ENCODE results near the gene SLC30A10.
"Not testable (repeated sequence)": the region's sequence is repeated elsewhere in the genome, so short reads cannot be mapped to it uniquely, and the experiment has no call there.

The SLC30A10 gene

GRCh38 chr1:219898375-219898774, 30.0 kb downstream of the SLC30A10 start:
- no peak for TF ChIP-seq CTCF (IDR thresholded peaks at IDR 0.05; ENCODE audit: low read depth, low read length, missing control alignments)
- Histone ChIP-seq H3K36me3 (replicated peaks) (no peaks in the 10 kb centered on the region), H3K27ac (no peak overlapping the region)

GRCh38 chr1:219897914-219898313, 30.4 kb downstream of the SLC30A10 start:
- DNase-seq: no peak
- TF ChIP-seq CTCF (IDR thresholded peaks at IDR 0.05; ENCODE audit: low read depth, low read length, missing control alignments): no peak
- in situ Hi-C loops (cut with HindIII; ENCODE audit: low pct_ligation_motif_present, low sequenced_read_pairs): no loop called here
- Histone ChIP-seq H3K27me3 (replicated peaks) (no peaks in the 10 kb centered on the region), H3K36me3 (replicated peaks) (no peaks in the 10 kb centered on the region), H3K4me3 (ENCODE audit: low read depth, low read length) (no peak overlapping the region), H3K27ac (no peak overlapping the region)

More at GRCh38 chr1:219898375-219898774, 30.0 kb downstream of the SLC30A10 start:
- no peak for DNase-seq
- in situ Hi-C loops (cut with HindIII; ENCODE audit: low pct_ligation_motif_present, low sequenced_read_pairs): no loop called here
- no peak overlapping the region for H3K4me3 ChIP-seq (ENCODE audit: low read depth, low read length)
- H3K27me3 ChIP-seq (replicated peaks): no peaks in the 10 kb centered on the region

GRCh38 chr1:219892271-219892670, 36.1 kb downstream of the SLC30A10 start:
- H3K27ac ChIP-seq; in situ Hi-C loops (cut with HindIII; ENCODE audit: low pct_ligation_motif_present, low sequenced_read_pairs); H3K27me3 ChIP-seq (replicated peaks); H3K4me3 ChIP-seq (ENCODE audit: low read depth, low read length); DNase-seq; H3K36me3 ChIP-seq (replicated peaks): not testable (repeated sequence)

GRCh38 chr1:219891846-219892245, 36.5 kb downstream of the SLC30A10 start:
- H3K4me3 ChIP-seq (ENCODE audit: low read depth, low read length); H3K27me3 ChIP-seq (replicated peaks); H3K27ac ChIP-seq; H3K36me3 ChIP-seq (replicated peaks); in situ Hi-C loops (cut with HindIII; ENCODE audit: low pct_ligation_motif_present, low sequenced_read_pairs); DNase-seq: not testable (repeated sequence)

- H3K4me3 ChIP-seq (ENCODE audit: low read depth, low read length); in situ Hi-C loops (cut with HindIII; ENCODE audit: low pct_ligation_motif_present, low sequenced_read_pairs); H3K27ac ChIP-seq; DNase-seq; H3K36me3 ChIP-seq (replicated peaks); H3K27me3 ChIP-seq (replicated peaks): not testable (repeated sequence)
Measured at GRCh38 chr1:219888667-219889066, 39.7 kb downstream of the SLC30A10 start.

GRCh38 chr1:219885680-219886079, 42.7 kb downstream of the SLC30A10 start:
- no peak for DNase-seq
- Histone ChIP-seq H3K4me3 (ENCODE audit: low read depth, low read length) (no peak overlapping the region), H3K27me3 (replicated peaks) (no peaks in the 10 kb centered on the region), H3K27ac (no peak overlapping the region), H3K36me3 (replicated peaks) (no peaks in the 10 kb centered on the region)
- in situ Hi-C loops (cut with HindIII; ENCODE audit: low pct_ligation_motif_present, low sequenced_read_pairs): no loop called here
- TF ChIP-seq CTCF (IDR thresholded peaks at IDR 0.05; ENCODE audit: low read depth, low read length, missing control alignments): no peak

- no peak for DNase-seq
- no peak overlapping the region for H3K27ac ChIP-seq
- no peak for TF ChIP-seq CTCF (IDR thresholded peaks at IDR 0.05; ENCODE audit: low read depth, low read length, missing control alignments)
- in situ Hi-C loops (cut with HindIII; ENCODE audit: low pct_ligation_motif_present, low sequenced_read_pairs): no loop called here
- H3K27me3 ChIP-seq (replicated peaks): no peaks in the 10 kb centered on the region
- H3K36me3 ChIP-seq (replicated peaks): no peaks in the 10 kb centered on the region
- H3K4me3 ChIP-seq (ENCODE audit: low read depth, low read length): no peak overlapping the region
Measured at GRCh38 chr1:219883400-219884332, 44.7 kb downstream of the SLC30A10 start.
